ENCODE data around the gene AMER3.

GRCh38 chr2:130727286-130727924 is 27.9 kb upstream of the AMER3 start:
- 0 out of 2 replicates have a peak, but pooled peaks have one; percentile 3 for TF ChIP-seq CTCF (IDR thresholded peaks at IDR 0.05; ENCODE audit: low read length)
- TF ChIP-seq EZH2 (optimal IDR thresholded peaks at IDR 0.05; ENCODE audit: low read depth, low read length) = no peak
